ENCODE results near the gene GLB1L. TPM values are rescaled to one million over a fixed set of nuclear protein-coding genes. Genes with fewer than 3 reads are reported as not detected.
"Not testable (repeated sequence)": the region's sequence is repeated elsewhere in the genome, so short reads cannot be mapped to it uniquely, and the experiment has no call there.

GLB1L gene
- total RNA-seq, 4 donors from 2014 or later = 6.7 to 13.1 (median 9.6) TPM

- no peak for DNase-seq (ENCODE audit: low spot score in 2 of 2)
- WGBS, 2 donors = 18 to 28% methylated on average over 7 of the region's 7 CpGs
- H3K27ac ChIP-seq = peak overlapping the region; percentile 97 to 99 (median 98)
These were observed 39.3 kb downstream of the GLB1L start for GRCh38 chr2:219205981-219206327.

GRCh38 chr2:219205165-219205538, 40.1 kb downstream of the GLB1L start:
- TF ChIP-seq POLR2A (IDR thresholded peaks at IDR 0.05) (no peak), CTCF (IDR thresholded peaks at IDR 0.05) (no peak), EP300 (IDR thresholded peaks at IDR 0.05) (no peak)
- Histone ChIP-seq H3K4me3 (no peak overlapping the region), H3K27me3 (no peaks in the 10 kb centered on the region), H3K4me1 (peaks cover 0 to 27% (median 12%) of the 10 kb centered on the region in 4 donors), H3K36me3 (peaks cover 0 to 23% (median 9%) of the 10 kb centered on the region in 3 donors), H3K27ac (no peak overlapping the region), H3K9me3 (no peaks in the 10 kb centered on the region)
- 82 to 85% methylated on average over 5 of the region's 5 CpGs for WGBS, 2 donors
- DNase-seq (ENCODE audit: low spot score in 2 of 2) = no peak

More at GRCh38 chr2:219205981-219206327, 39.3 kb downstream of the GLB1L start:
- H3K36me3 ChIP-seq = peaks cover 0 to 31% (median 9%) of the 10 kb centered on the region in 3 donors
- no peaks in the 10 kb centered on the region for H3K27me3 ChIP-seq
- peak overlapping the region; percentile 68 to 82 (median 76) for H3K4me3 ChIP-seq
- H3K4me1 ChIP-seq = peaks cover 0 to 23% (median 12%) of the 10 kb centered on the region in 4 donors
- H3K9me3 ChIP-seq = no peaks in the 10 kb centered on the region
- TF ChIP-seq CTCF (IDR thresholded peaks at IDR 0.05) (no peak), EP300 (IDR thresholded peaks at IDR 0.05) (no peak), POLR2A (IDR thresholded peaks at IDR 0.05) (no peak)

DNA sequence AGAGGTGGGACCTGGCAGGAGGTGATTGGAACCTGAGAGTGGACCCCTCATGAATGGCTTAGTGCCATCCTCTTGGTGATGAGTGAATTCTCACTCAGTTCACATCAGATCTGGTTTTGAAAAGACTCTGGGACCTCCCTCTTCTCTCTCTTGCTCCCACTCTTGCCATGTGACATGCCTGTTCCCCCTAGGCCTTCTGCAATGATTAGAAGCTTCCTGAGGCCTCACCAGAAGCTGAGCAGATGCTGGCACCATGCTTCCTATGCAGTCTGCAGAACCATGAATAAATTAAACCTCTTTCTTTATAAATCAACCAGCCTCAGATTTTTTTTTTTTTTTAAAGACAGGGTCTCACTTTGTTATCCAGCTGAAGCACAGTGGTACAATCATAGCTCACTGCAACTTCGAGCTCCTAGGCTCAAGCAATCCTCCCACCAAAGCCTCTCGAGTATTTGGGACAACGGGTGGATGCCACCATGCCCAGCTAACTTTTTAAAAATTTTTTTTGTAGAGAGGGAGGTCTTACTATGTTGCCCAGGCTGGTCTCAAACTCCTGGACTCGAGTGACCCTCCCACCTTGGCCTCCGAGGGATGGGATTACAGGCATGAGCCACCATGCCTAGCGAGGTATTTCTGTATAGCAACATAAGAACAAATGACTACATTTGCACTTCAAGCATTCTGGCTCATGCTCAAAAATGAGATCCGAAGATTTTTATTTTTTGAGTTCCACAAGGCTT, 40.6 kb downstream of the GLB1L start:
- no peaks in the 10 kb centered on the region for H3K9me3 ChIP-seq
- H3K36me3 ChIP-seq = peaks cover 0 to 18% (median 9%) of the 10 kb centered on the region in 3 donors
- peaks cover 0 to 3% of the 10 kb centered on the region in 2 donors for H3K27me3 ChIP-seq
- H3K4me3 ChIP-seq = no peak overlapping the region
- peak in 1 of 2 donors; percentile 1 for DNase-seq (ENCODE audit: low spot score in 2 of 2)
- peaks cover 0 to 27% (median 12%) of the 10 kb centered on the region in 4 donors for H3K4me1 ChIP-seq
- TF ChIP-seq POLR2A (IDR thresholded peaks at IDR 0.05) = no peak
- no peak for TF ChIP-seq CTCF (IDR thresholded peaks at IDR 0.05)
- TF ChIP-seq EP300 (IDR thresholded peaks at IDR 0.05) = no peak
- 86 to 89% methylated on average over 7 of the region's 7 CpGs for WGBS, 2 donors
- no peak overlapping the region for H3K27ac ChIP-seq

GRCh38 chr2:219201331-219201730, 43.9 kb downstream of the GLB1L start:
- H3K4me3 ChIP-seq; H3K9me3 ChIP-seq; DNase-seq (ENCODE audit: low spot score in 2 of 2); H3K36me3 ChIP-seq; H3K27ac ChIP-seq: not testable (repeated sequence)
- Histone ChIP-seq H3K4me1 (peaks cover 0 to 11% (median 0%) of the 10 kb centered on the region in 4 donors), H3K27me3 (peaks cover 0 to 11% of the 10 kb centered on the region in 2 donors)
- 85 to 92% methylated on average over 14 to 18 of the region's 21 CpGs for WGBS, 2 donors

DNA sequence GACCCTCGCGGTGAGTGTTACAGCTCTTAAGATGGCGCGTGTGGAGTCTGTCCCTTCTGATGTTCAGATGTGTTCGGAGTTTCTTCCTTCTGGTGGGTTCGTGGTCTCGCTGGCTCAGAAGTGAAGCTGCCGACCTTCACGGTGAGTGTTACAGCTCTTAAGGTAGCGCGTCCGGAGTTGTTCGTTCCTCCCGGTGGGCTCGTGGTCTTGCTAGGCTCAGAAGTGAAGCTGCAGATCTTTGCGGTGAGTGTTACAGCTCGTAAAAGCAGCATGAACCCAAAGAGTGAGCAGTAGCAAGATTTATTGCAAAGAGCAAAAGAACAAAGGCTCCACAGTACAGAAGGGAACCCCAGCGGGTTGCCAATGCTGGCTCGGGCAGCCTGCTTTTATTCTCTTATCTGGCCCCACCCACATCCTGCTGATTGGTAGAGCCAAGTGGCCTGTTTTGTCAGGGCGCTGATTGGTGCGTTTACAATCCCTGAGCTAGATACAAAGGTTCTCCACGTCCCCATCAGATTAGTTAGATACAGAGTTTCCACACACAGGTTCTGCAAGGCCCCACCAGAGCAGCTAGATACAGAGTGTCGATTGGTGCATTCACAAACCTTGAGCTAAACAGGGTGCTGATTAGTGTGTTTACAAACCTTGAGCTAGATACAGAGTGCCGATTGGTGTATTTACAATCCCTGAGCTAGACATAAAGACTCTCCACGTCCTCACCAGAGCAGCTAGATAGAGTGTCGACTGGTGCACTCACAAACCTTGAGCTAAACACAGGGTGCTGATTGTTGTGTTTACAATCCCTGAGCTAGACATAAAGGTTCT, 44.5 kb downstream of the GLB1L start:
- peak in 1 of 2 donors; percentile 2 for DNase-seq (ENCODE audit: low spot score in 2 of 2)
- not testable (repeated sequence) for H3K36me3 ChIP-seq, H3K27ac ChIP-seq, H3K9me3 ChIP-seq, H3K4me1 ChIP-seq, H3K4me3 ChIP-seq
- peaks cover 0 to 11% of the 10 kb centered on the region in 2 donors for H3K27me3 ChIP-seq
- 51 to 56% methylated on average over 24 to 26 of the region's 26 CpGs for WGBS, 2 donors

Measured in tibial nerve (tissue), 4 donors.